OCI-LY3 (cell line): ENCODE measurements around the gene WDR83.

Experiments used
- CTCF ChIP-seq: fragments of 200-600, 300-600 bp; sonication (generic); IDR thresholded peaks from 2 replicates; pipeline ENCODE4 v1.5.1; 2014; ENCODE audit warnings: antibody characterized with exemption, low read length, low read depth
- EZH2phosphoT487 ChIP-seq: fragments of 200-600 bp; shearing (Covaris generic); IDR thresholded peaks from 2 replicates; pipeline ENCODE4 v1.6.1; 2018; ENCODE audit warnings: antibody characterized with exemption, mixed run types, low read depth

- TF ChIP-seq CTCF (no peak), EZH2phosphoT487 (no peak)
These were observed 37.4 kb upstream of the WDR83 start for GRCh38 chr19:12629215-12629614.
